Stimulated activated naive CD8-positive, alpha-beta T cell treated with anti-CD3 and anti-CD28 coated beads, Interleukin-15, Interleukin-2, amounts not matched to agents 100 U/mL and 50 U/mL, for 24 hours (primary cell): ENCODE results near the gene TRPM1.

ENCODE experiments used
- ATAC-seq: fragments of 150-1000 bp; cut with Tn5 transposase; one replicate; pipeline ENCODE4 v1.10.0; 2021
- DNase-seq: peaks from one replicate; pipeline ENCODE4 v3.0.0; 2021

TRPM1 gene

GRCh38 chr15:31101262-31102038 is at the start of gene TRPM1:
TRPM1 (minus strand) TSS chr15:31101725; CDS start chr15:31081355, 20,370 bp downstream.
- DNase-seq (no peak), ATAC-seq (peak; percentile 28)

DNA sequence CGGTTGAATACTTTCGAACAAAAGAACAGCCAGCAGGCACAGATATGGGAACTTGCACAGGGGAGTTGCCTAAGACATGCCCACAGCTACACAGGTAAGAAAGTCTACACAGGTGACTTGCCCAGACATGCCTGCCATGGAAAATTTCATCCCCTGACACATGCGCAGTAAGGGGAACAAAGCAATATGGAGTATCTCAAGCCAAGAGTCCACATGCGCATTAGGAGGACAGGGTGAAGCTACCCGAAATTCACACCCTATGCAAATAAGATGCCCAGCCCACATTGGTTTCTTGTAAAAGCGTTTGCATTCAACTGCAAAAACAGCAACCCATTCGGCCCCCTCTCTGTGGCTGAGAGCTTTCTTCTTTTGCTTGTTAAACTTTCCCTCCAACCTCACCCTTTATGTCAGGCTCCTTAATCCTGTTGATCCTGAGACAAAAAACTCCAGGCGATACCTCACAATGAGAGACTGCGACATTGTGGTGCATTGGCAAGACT is 49.3 kb upstream of the TRPM1 start:
- DNase-seq (no peak), ATAC-seq (no peak)

DNA sequence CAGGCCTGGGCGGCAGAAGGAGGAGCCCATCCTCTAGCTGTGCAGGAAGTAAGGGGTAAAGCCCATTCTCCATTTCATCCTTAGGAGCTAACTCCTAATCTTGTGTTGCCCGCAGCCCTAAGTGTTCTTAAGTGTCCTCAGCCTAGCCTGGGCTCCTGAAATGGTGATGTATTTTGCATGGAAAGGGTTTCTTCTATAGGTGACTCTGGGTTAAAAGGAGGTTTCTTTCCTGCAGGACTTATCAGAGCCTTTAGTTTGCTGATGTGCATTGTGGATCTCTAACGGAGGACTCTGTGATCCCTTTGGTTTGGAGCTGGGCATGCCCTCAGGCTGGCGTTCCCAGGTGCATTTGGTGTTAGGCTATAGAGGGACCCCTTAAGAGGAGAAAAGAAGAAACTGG is 48.5 kb upstream of the TRPM1 start:
- DNase-seq, result no peak
- no peak for ATAC-seq

DNA sequence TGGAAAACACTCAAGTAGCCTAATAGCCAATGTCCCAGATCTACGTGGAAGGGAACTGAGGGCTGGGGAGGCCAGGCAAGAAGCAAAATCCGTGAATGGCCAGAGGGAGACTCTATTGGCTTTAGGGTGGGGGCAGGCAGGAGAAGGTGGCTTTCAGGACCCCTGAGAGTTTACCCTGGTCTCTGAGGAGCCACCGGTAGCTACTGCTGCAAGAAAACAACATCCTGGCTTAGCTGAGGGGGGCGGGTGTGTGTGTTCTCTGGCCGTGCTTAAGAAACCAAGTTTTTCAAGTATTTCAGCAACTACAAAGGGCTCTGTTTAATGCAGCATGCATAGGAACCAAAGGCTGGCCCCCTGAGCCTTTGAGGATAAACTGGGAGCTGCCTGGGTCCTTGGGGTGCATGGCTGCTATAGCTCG is 47.6 kb upstream of the TRPM1 start:
- DNase-seq, result no peak

GRCh38 chr15:31148297-31149087 is 47.0 kb upstream of the TRPM1 start:
- ATAC-seq, result no peak
- DNase-seq, result no peak

More for the DNA sequence above, 47.6 kb upstream of the TRPM1 start:
- no peak for ATAC-seq

- no peak for ATAC-seq
These were observed 46.4 kb upstream of the TRPM1 start for GRCh38 chr15:31147944-31148296.

DNA sequence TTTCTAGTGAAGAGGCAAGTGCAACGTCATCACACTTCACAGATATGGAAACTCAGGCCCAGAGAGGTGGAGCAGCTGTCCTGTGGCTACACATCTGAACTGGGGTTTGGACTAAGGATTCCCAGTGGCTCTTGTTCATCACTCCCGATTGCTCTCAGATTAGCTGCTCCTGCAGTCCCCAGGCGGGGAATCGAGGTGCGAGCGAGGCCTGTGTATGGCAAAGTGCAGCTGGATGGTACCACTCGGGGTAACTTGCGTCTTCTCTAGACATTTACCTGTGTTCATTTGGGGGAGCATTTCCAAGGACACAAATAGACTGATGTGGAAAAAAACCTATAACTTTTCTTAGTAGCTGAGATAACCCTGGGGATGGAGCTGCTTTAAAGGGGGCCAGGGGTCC is 45.9 kb upstream of the TRPM1 start:
- DNase-seq (no peak), ATAC-seq (no peak)

More at GRCh38 chr15:31147944-31148296, 46.4 kb upstream of the TRPM1 start:
- no peak for DNase-seq

GRCh38 chr15:31145271-31145911 is 43.9 kb upstream of the TRPM1 start:
- DNase-seq (no peak), ATAC-seq (no peak)

- ATAC-seq (no peak), DNase-seq (no peak)
These were observed 40.3 kb upstream of the TRPM1 start for GRCh38 chr15:31141792-31142191.

GRCh38 chr15:31136607-31137328 is 35.2 kb upstream of the TRPM1 start:
- DNase-seq, result no peak
- ATAC-seq, result no peak

- DNase-seq, result no peak
- ATAC-seq, result no peak
These were observed 34.5 kb upstream of the TRPM1 start for GRCh38 chr15:31136016-31136415.

GRCh38 chr15:31135523-31135922 is 34.0 kb upstream of the TRPM1 start:
- ATAC-seq (no peak), DNase-seq (no peak)

- no peak for DNase-seq
These were observed 32.4 kb upstream of the TRPM1 start for GRCh38 chr15:31133890-31134289.

DNA sequence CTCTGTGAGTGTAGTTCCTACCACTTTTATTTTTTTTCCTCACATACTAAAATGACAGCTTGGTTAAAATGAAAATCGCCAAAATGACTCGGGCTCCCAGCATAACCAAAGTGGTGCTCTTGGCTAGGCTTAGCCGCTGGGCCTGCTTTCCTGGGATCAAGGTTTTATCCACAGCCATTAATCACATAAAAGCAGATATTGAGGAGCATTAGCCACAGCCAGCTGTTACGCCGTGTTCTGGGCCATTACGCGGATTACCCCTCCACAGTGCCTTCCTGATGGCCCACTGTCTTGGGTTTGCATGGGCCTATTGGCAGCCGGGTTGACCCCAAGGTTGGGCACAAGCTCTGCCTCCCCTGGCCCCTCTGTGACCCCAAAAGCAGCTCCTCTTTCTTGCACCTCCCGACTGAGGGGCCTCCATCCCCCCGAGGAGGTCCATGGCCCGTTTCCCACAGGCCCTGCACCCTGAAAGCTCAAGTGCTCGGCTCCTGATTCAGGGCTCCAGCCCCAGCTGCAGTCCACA is 30.4 kb upstream of the TRPM1 start:
- DNase-seq (no peak), ATAC-seq (no peak)

More at GRCh38 chr15:31133890-31134289, 32.4 kb upstream of the TRPM1 start:
- no peak for ATAC-seq

DNA sequence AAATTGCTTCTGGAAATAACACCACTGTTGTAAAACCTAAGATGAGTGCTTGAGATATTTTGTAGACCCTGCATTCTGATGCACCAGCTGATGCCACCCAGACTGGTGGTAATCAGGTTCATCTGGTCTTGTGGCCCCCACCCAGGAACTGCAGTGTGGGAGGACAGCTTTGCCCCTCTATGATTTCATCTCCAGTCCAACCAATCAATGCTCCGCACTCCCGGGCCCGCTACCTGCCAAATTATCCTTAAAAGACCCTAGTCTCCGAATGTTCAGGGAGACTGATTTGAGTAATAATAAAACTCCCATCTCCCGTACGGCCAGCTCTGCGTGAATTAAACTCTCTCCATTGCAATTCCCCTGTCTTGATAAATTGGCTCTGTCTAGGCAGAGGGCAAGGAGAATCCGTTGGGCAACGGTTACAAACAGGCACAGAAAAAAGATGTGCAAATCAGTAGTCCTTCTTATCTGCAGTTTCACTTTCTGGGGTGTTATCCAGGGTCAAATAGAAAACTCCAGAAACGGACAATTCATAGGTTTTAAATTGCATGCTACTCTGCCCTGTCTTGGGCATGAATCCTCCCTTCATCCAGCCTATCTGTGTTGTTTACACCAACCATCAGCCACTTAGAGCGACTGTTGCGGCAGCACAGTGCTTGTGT is 29.2 kb upstream of the TRPM1 start:
- ATAC-seq, result no peak
- DNase-seq, result no peak

DNA sequence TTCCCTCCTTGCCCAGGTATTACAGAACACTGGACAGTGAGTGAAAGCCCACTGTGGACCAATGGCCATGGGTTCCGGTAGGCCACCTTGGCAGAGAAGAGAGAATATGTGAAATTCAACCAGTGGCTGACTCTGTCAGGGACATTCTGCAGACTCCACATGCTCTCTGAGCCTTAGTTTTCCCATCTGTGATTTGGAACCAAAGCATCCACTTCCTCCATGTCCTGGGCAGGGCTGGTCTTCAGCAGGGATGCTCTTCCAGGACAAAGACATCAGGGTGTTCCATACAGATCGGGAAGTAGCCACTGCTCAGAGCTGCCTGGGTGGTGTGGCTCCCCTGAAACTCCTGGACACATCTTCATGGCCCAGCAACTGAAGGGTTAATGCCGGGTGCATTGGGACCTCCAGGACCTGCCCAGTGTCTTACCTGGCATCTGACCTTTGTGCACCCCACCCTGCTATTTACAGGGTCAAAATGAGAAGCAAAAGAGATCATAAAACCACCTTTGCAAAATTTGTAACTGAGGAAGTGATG is 28.3 kb upstream of the TRPM1 start:
- ATAC-seq, result no peak
- DNase-seq, result no peak

- ATAC-seq (peak; percentile 55), DNase-seq (peak; percentile 86)
These were observed 27.6 kb upstream of the TRPM1 start for GRCh38 chr15:31128919-31129768.

DNA sequence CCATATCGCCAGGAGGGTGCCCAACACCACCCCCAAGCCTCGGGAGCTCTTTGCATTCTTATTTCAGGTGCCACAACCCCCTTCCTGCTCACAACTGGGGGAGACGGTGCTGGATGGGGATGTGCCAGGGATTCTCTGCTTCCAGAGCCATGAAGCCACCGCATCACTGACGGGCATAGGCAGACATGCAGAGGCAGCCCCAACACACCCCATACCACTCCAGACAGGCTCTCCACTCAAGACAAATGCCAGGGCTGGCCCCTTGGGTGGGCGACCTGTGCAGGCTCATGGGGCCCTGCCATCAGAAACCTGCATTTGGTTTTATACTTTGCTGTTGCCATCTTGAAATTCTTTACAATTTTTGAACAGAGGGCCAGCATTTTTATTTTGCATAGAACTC is 27.0 kb upstream of the TRPM1 start:
- DNase-seq, result no peak
- ATAC-seq, result no peak

- ATAC-seq, result no peak
- no peak for DNase-seq
These were observed 26.2 kb upstream of the TRPM1 start for GRCh38 chr15:31127596-31128261.
